Endodermal cell (in vitro differentiated cells): ENCODE results near the gene SLC25A5. TPM values are rescaled to one million over a fixed set of nuclear protein-coding genes. Genes with fewer than 3 reads are reported as not detected.

Source experiments
- DNase-seq: peaks from one replicate; pipeline ENCODE4 v3.0.0-alpha.2; 2017
- H3K27ac ChIP-seq: 2 replicates; pipeline ENCODE4 v1.5.1; 2013; ENCODE audit warnings: mild to moderate bottlenecking, low read depth, low read length, moderate library complexity
- H3K27me3 ChIP-seq: 2 replicates; pipeline ENCODE4 v1.6.1; 2013; ENCODE audit warnings: mild to moderate bottlenecking, low read length, moderate library complexity; ENCODE audit not compliant: insufficient read depth, control insufficient read depth, poor library complexity, severe bottlenecking
- H3K36me3 ChIP-seq: 2 replicates; pipeline ENCODE4 v1.7.0; 2013; ENCODE audit warnings: mild to moderate bottlenecking, low read length, moderate library complexity; ENCODE audit not compliant: control insufficient read depth, insufficient read depth
- H3K4me1 ChIP-seq: one replicate; pipeline ENCODE4 v1.7.0; 2013; ENCODE audit warnings: low read length; ENCODE audit not compliant: control insufficient read depth, insufficient read depth
- H3K4me3 ChIP-seq: 2 replicates; pipeline ENCODE4 v1.5.1; 2013; ENCODE audit warnings: mild to moderate bottlenecking, low read length, moderate library complexity
- H3K9ac ChIP-seq: 2 replicates; pipeline ENCODE4 v1.6.1; 2013; ENCODE audit warnings: mild to moderate bottlenecking, low read length, moderate library complexity; ENCODE audit not compliant: poor library complexity, severe bottlenecking; ENCODE audit errors: extremely low read depth
- H3K9me3 ChIP-seq: 2 replicates; pipeline ENCODE4 v1.6.1; 2013; ENCODE audit warnings: mild to moderate bottlenecking, low read length, moderate library complexity; ENCODE audit not compliant: control insufficient read depth
- H3K27ac Mint-ChIP-seq: 2 replicates; pipeline ENCODE4 v1.8.0; 2020; ENCODE audit warnings: mixed read lengths
- H3K27me3 Mint-ChIP-seq: 2 replicates; pipeline ENCODE4 v1.8.0; 2021; ENCODE audit warnings: mild to moderate bottlenecking, mixed read lengths; ENCODE audit not compliant: insufficient read depth
- H3K36me3 Mint-ChIP-seq: 2 replicates; pipeline ENCODE4 v1.8.0; 2020; ENCODE audit warnings: low read depth, mixed read lengths
- H3K4me1 Mint-ChIP-seq: 2 replicates; pipeline ENCODE4 v1.8.0; 2020; ENCODE audit warnings: mixed read lengths
- H3K4me3 Mint-ChIP-seq: 2 replicates; pipeline ENCODE4 v1.8.0; 2020; ENCODE audit warnings: mild to moderate bottlenecking, moderate library complexity, mixed read lengths
- H3K9me3 Mint-ChIP-seq: 2 replicates; pipeline ENCODE4 v1.8.0; 2020; ENCODE audit warnings: mild to moderate bottlenecking, mixed read lengths
- WGBS, 2 experiments: methylation state at CpG; one replicate each; pipeline versions ENCODE4 v1.1.5 to v1.1.7; 2013; ENCODE audit warnings: missing lambda C conversion rate in 2 of 2, mixed read lengths in 1 of 2; ENCODE audit not compliant: insufficient coverage in 1 of 2, insufficient read length in 1 of 2; 5-methylcytosine and 5-hydroxymethylcytosine counted together
- long read RNA-seq, 4 experiments: library from polyadenylated mRNA in 2 of 4; library from RNA in 1 of 4; library from capped mRNA in 1 of 4; stranded (forward) in 3 of 4; unstranded in 1 of 4; transcript quantifications; one replicate each; pipeline ENCODE4 v2.0.0, GENCODE V29; 2020 to 2021; ENCODE audit warnings: inconsistent platforms in 1 of 4
- polyA plus RNA-seq, 2 experiments: library from polyadenylated mRNA; stranded (reverse); fragments of 50-300 nt; gene quantifications; one replicate each; pipeline ENCODE4 v1.2.3, GENCODE V29; 2013
- total RNA-seq, 2 donors: library from RNA; stranded (reverse); fragmentation: NEBNext Ultra II Directional in 1 of 2; extraction: Animal tissue kit (Norgen Biotek cat#: 25700) in 1 of 2; gene quantifications; 2 replicates in 1 of 2; 3 replicates in 1 of 2; pipeline ENCODE4 v1.2.1, GENCODE V29; 2021
- TF ChIP-seq, protein P1 (sequence below): fragments of 200-600 bp; sonication (generic); conservative IDR thresholded peaks from 2 replicates; pipeline ENCODE4 v1.5.0; 2021; ENCODE audit warnings: antibody characterized with exemption, mild to moderate bottlenecking

Gene SLC25A5
- total RNA-seq = 100 to 1,000 TPM; 321 TPM
- polyA plus RNA-seq (2013, experiment 1 of 2) = 339 TPM
- 304 TPM for polyA plus RNA-seq (2013, experiment 2 of 2)
- long read RNA-seq, experiment 1, transcript SLC25A5-201 (4 exons, 1,274 nt) = major isoform, 217 of 252 reads
- long read RNA-seq, experiment 1, partial matches to known transcripts = 27 of 252 reads
- long read RNA-seq, experiment 1, other reads (novel, unspliced or antisense) = 4 of 252 reads
- long read RNA-seq, experiment 2, transcript SLC25A5-201 (4 exons, 1,274 nt) = major isoform, 432 of 447 reads
- long read RNA-seq, experiment 2, partial matches to known transcripts = 9 of 447 reads
- long read RNA-seq, experiment 2, other reads (novel, unspliced or antisense) = 3 of 447 reads
- long read RNA-seq, experiment 3, transcript SLC25A5-201 (4 exons, 1,274 nt) = major isoform, 792 of 816 reads
- long read RNA-seq, experiment 3, partial matches to known transcripts = 1 of 816 reads
- long read RNA-seq, experiment 3, other reads (novel, unspliced or antisense) = 21 of 816 reads
- long read RNA-seq, experiment 4, transcript SLC25A5-201 (4 exons, 1,274 nt) = major isoform, 1,133 of 1,217 reads
- long read RNA-seq, experiment 4, partial matches to known transcripts = 63 of 1,217 reads
- long read RNA-seq, experiment 4, other reads (novel, unspliced or antisense) = 21 of 1,217 reads

DNA sequence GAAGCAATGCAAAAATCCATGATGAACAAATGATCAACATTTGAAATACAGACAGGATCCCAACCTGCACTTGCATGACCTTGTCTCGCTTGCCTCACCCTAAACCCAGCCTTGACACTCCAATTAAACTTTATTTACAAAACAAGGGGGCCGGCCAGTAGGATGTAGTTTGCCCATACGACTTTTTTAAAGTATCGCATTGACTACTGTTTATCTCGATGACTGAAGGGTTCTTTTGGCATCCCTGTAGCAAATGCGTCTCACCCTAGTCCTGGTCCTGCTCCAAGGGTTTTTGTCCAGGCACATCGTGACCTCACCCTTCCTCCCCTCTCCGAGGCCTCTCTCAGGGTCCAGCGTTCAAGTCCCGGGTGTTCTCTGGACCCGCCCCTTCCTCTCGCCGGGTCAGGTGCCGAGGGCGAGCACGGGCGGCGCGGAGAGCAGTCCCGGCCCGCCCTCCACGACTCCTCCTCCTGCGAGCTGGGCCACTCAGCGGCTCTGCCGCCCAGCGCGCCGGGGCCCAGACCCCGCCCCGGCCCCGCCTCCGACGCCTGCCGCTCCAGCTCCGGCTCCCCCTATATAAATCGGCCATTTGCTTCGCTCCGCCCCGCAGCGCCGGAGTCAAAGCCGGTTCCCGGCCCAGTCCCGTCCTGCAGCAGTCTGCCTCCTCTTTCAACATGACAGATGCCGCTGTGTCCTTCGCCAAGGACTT, at the start of gene SLC25A5:
Gene SLC25A5 (plus strand): TSS at position 603 of the 709 bp plus-strand sequence. CDS start 72 bp downstream, at position 675.
- Histone ChIP-seq H3K4me3 (peak within 1 kb of the TSS; percentile 85), H3K27me3 (no peaks in the 10 kb centered on the region), H3K36me3 (peaks cover 22% of the 10 kb centered on the region), H3K9me3 (no peaks in the 10 kb centered on the region), H3K9ac (peak within 1 kb of the TSS; percentile 62), H3K27ac (peak within 1 kb of the TSS; percentile 66), H3K4me1 (no peaks in the 10 kb centered on the region)
- DNase-seq = peak; percentile 90
- TF ChIP-seq, protein P1, sequence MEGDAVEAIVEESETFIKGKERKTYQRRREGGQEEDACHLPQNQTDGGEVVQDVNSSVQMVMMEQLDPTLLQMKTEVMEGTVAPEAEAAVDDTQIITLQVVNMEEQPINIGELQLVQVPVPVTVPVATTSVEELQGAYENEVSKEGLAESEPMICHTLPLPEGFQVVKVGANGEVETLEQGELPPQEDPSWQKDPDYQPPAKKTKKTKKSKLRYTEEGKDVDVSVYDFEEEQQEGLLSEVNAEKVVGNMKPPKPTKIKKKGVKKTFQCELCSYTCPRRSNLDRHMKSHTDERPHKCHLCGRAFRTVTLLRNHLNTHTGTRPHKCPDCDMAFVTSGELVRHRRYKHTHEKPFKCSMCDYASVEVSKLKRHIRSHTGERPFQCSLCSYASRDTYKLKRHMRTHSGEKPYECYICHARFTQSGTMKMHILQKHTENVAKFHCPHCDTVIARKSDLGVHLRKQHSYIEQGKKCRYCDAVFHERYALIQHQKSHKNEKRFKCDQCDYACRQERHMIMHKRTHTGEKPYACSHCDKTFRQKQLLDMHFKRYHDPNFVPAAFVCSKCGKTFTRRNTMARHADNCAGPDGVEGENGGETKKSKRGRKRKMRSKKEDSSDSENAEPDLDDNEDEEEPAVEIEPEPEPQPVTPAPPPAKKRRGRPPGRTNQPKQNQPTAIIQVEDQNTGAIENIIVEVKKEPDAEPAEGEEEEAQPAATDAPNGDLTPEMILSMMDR = no peak
- H3K27me3 Mint-ChIP-seq = no peaks in the 10 kb centered on the region
- no peaks in the 10 kb centered on the region for H3K4me1 Mint-ChIP-seq
- H3K9me3 Mint-ChIP-seq = peaks cover 60% of the 10 kb centered on the region
- H3K4me3 Mint-ChIP-seq = peak within 1 kb of the TSS; percentile 88
- WGBS, 2 experiments = 9 to 34% methylated on average over 3 to 46 of the region's 46 CpGs
- H3K27ac Mint-ChIP-seq = peak within 1 kb of the TSS; percentile 92
- peaks cover 20% of the 10 kb centered on the region for H3K36me3 Mint-ChIP-seq

DNA sequence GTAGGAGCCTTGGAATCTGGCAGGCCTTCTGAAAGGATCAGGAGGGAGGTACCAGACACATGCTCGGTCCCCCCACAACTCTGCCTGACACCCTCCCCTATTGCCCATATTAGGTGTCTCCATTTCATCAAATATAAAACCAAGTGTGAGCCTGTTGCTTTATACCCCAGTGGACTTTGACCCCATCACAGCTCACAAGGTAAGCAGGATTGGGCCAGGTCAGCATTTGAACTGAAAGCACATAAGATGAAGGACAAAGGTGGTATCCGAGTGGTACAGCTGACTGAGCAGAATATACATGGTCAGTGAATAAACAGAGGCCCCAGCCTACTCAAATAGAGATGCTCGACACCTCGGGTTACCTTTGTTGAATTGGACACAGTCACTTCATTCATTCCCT, 49.1 kb upstream of the SLC25A5 start:
- no peak overlapping the region for H3K27ac Mint-ChIP-seq

DNA sequence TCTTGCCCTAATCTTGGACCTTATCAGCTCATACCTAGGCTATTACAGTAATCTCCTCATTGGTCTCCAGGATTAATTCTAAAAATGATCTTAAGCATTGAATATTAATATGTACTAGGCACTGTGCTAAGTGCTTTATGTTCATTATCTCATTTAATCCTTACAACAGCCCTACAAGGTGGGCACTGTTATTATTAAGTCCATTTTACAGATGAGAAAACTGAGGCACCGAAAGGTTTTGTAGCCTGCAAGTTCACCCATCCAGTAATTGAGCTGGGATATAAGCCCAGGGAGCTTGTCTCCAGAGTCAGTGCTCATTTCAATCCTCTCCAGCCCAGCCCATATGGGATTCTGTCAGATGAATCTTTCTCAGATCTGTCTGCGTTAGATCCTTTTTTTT, 48.3 kb upstream of the SLC25A5 start:
- H3K27me3 Mint-ChIP-seq = no peaks in the 10 kb centered on the region
- TF ChIP-seq, protein P1 = no peak

More for the DNA sequence above, 49.1 kb upstream of the SLC25A5 start:
- H3K27me3 ChIP-seq = no peaks in the 10 kb centered on the region
- H3K9me3 ChIP-seq = no peaks in the 10 kb centered on the region
- peaks cover 45% of the 10 kb centered on the region for H3K9me3 Mint-ChIP-seq
- H3K36me3 Mint-ChIP-seq = peaks cover 3% of the 10 kb centered on the region
- no peak overlapping the region for H3K4me3 Mint-ChIP-seq
- H3K4me1 ChIP-seq = no peaks in the 10 kb centered on the region
- no peak overlapping the region for H3K4me3 ChIP-seq
- TF ChIP-seq, protein P1 = no peak
- no peak for DNase-seq
- H3K27ac ChIP-seq = no peak overlapping the region
- no peaks in the 10 kb centered on the region for H3K36me3 ChIP-seq
- H3K4me1 Mint-ChIP-seq = peaks cover 5% of the 10 kb centered on the region
- no peaks in the 10 kb centered on the region for H3K27me3 Mint-ChIP-seq
- 91 to 92% methylated on average over 2 to 4 of the region's 4 CpGs for WGBS, 2 experiments
- H3K9ac ChIP-seq = no peak overlapping the region

More for the DNA sequence above, 48.3 kb upstream of the SLC25A5 start:
- Histone ChIP-seq H3K9me3 (no peaks in the 10 kb centered on the region), H3K9ac (no peak overlapping the region), H3K27ac (no peak overlapping the region), H3K36me3 (no peaks in the 10 kb centered on the region), H3K27me3 (no peaks in the 10 kb centered on the region), H3K4me3 (no peak overlapping the region), H3K4me1 (no peaks in the 10 kb centered on the region)
- WGBS, 2 experiments = 91 to 100% methylated on average over 1 to 2 of the region's 2 CpGs
- Mint-ChIP-seq H3K36me3 (peaks cover 3% of the 10 kb centered on the region), H3K4me1 (peaks cover 6% of the 10 kb centered on the region), H3K4me3 (no peak overlapping the region), H3K27ac (no peak overlapping the region), H3K9me3 (peaks cover 51% of the 10 kb centered on the region)
- DNase-seq = no peak
